GM18511 (cell line): Measurements from ENCODE around the gene FOXS1.
"Not testable (repeated sequence)": the region's sequence is repeated elsewhere in the genome, so short reads cannot be mapped to it uniquely, and the experiment has no call there.

ENCODE experiments used
- ATAC-seq: cut with Tn5 transposase; IDR thresholded peaks from one replicate; pipeline ENCODE4 v1.9.1; 2021; ENCODE audit warnings: mild to moderate bottlenecking, moderate library complexity; ENCODE audit not compliant: unreplicated experiment

Gene FOXS1

GRCh38 chr20:31824125-31824485, 21.3 kb downstream of the FOXS1 start:
- ATAC-seq: no peak

GRCh38 chr20:31823360-31824124, 21.9 kb downstream of the FOXS1 start:
- ATAC-seq: no peak

GRCh38 chr20:31822421-31823330, 22.7 kb downstream of the FOXS1 start:
- peak; percentile 72 for ATAC-seq

- no peak for ATAC-seq
These were observed 24.0 kb downstream of the FOXS1 start for GRCh38 chr20:31821427-31821826.

GRCh38 chr20:31820228-31820627, 25.2 kb downstream of the FOXS1 start:
- no peak for ATAC-seq

- no peak for ATAC-seq
These were observed 26.2 kb downstream of the FOXS1 start, which contains the start of gene MYLK2 for GRCh38 chr20:31819083-31819784. Gene MYLK2 (plus strand): TSS chr20:31819356. CDS start chr20:31819581, 225 bp downstream.

- ATAC-seq: no peak
These were observed 27.0 kb downstream of the FOXS1 start for GRCh38 chr20:31818376-31818908.

- no peak for ATAC-seq
These were observed 27.9 kb downstream of the FOXS1 start for GRCh38 chr20:31817461-31817860.

- ATAC-seq: no peak
These were observed 29.2 kb downstream of the FOXS1 start for GRCh38 chr20:31816221-31816620.

GRCh38 chr20:31815408-31816188, 29.8 kb downstream of the FOXS1 start:
- ATAC-seq: no peak

- ATAC-seq: not testable (repeated sequence)
These were observed 31.3 kb downstream of the FOXS1 start for GRCh38 chr20:31814142-31814541.

GRCh38 chr20:31813611-31814010, 31.8 kb downstream of the FOXS1 start:
- no peak for ATAC-seq

- ATAC-seq: no peak
These were observed 33.3 kb downstream of the FOXS1 start for GRCh38 chr20:31811796-31812728.

- ATAC-seq: no peak
These were observed 34.2 kb downstream of the FOXS1 start for GRCh38 chr20:31811198-31811597.

GRCh38 chr20:31809661-31810060, 35.7 kb downstream of the FOXS1 start:
- no peak for ATAC-seq

GRCh38 chr20:31808481-31808880, 36.9 kb downstream of the FOXS1 start:
- ATAC-seq: no peak

- no peak for ATAC-seq
These were observed 38.6 kb downstream of the FOXS1 start for GRCh38 chr20:31806564-31807355.

- no peak for ATAC-seq
These were observed 41.7 kb downstream of the FOXS1 start for GRCh38 chr20:31803552-31804291.
